D721Med (cell line): ENCODE results near the gene CELSR3.

ENCODE experiments used
- DNase-seq: peaks from one replicate; pipeline ENCODE4 v3.0.0; 2011; ENCODE audit warnings: low spot score; ENCODE audit not compliant: insufficient read length
- FAIRE-seq: peaks from 2 replicates; lab custom pipeline; 2011; peaks lifted over from hg19 to GRCh38; lab: Jason Lieb, UNC
- CTCF ChIP-seq: IDR thresholded peaks from 2 replicates; pipeline ENCODE4 v1.5.1; 2012; ENCODE audit warnings: mild to moderate bottlenecking, control low read depth; ENCODE audit not compliant: insufficient read depth; ENCODE audit errors: missing control alignments

Gene CELSR3

GRCh38 chr3:48652923-48653715, 9.6 kb downstream of the CELSR3 start:
- no peak for DNase-seq
- no peak for FAIRE-seq
- no peak for TF ChIP-seq CTCF

DNA sequence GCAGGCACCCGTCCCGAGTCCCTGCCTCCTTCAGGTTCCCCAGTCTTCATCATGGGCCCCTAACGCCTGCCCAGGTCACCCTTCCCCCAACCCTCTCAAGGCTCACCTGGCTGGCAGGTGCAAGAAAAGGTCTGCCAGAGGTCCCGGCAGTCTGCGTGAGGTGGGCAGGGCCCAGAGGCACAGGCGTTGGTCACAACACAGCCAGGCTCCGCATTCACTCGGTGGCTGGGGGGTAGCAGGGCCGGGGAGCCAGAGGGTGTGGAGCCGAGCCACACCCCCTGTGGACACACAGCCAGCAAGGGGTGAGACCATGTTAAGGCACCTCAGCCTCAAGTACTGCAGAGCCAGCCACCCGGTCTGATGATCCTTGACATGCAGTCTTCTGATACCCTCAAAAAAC, 10.9 kb downstream of the CELSR3 start:
- FAIRE-seq (no peak), DNase-seq (no peak)
- no peak for TF ChIP-seq CTCF

GRCh38 chr3:48650723-48651122, 12.0 kb downstream of the CELSR3 start:
- DNase-seq (no peak), FAIRE-seq (no peak)
- TF ChIP-seq CTCF = no peak

GRCh38 chr3:48648188-48648850, 14.4 kb downstream of the CELSR3 start:
- TF ChIP-seq CTCF = no peak
- no peak for DNase-seq
- no peak for FAIRE-seq

- TF ChIP-seq CTCF = no peak
- no peak for FAIRE-seq
- no peak for DNase-seq
Observed at GRCh38 chr3:48647714-48648113, 15.0 kb downstream of the CELSR3 start.

DNA sequence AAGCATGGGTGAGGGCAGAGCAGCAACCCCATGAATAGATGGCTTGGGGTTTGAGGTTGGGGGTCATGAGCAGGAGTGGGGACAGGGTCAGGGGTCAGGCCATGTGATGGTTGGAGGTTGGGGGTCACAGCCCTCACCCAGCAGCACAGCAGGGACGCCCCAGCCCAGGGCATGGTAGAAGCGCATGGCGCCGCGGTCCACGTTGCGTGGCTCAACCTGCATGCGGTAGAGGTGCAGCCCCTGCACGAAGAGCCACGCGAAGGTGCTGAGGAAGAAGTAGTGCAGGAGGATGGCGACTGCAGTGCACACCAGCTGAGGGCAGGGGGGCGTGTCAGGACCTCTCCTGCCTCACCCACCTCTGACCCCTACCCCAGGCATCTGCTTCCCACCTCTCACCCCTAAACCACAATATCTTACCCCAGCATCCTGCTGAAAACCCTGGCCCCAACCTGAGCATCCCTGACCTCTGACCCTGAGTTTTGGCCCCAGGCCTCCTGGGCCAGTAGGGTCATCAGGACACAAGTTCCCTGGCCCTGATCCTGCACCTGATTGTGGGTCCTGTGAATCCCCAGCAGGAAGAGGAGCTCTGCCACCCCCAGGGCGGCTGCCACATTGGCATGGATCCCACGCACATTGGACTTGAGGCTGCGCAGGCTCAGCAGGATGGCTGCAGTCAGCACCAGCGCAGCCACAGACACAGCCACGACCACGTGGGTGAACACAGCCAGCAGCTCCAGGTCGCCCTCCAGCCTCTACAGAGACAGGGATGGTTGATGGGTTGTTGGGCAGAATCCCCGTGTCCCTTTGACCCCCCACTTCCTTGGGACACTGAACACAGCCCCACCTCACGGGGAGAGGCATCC, 17.6 kb downstream of the CELSR3 start:
- no peak for TF ChIP-seq CTCF
- DNase-seq (no peak), FAIRE-seq (no peak)
